Left ventricle myocardium inferior (tissue), 1 donor: ENCODE data around the gene IFT122. TPM values are rescaled to one million over a fixed set of nuclear protein-coding genes. Genes with fewer than 3 reads are reported as not detected.

Experiments used
- DNase-seq: peaks from one replicate; pipeline ENCODE4 v3.0.0-alpha.2; 2020
- H3K27ac ChIP-seq: fragments of 200-600 bp; replicated peaks from 2 replicates; pipeline ENCODE4 v1.8.0; 2021
- H3K27me3 ChIP-seq: fragments of 200-600 bp; 2 replicates; pipeline ENCODE4 v1.8.0; 2021; ENCODE audit warnings: low read depth
- H3K36me3 ChIP-seq: fragments of 200-600 bp; 2 replicates; pipeline ENCODE4 v1.8.0; 2021
- H3K4me1 ChIP-seq: fragments of 200-600 bp; 2 replicates; pipeline ENCODE4 v1.8.0; 2021
- H3K4me3 ChIP-seq: fragments of 200-600 bp; 2 replicates; pipeline ENCODE4 v1.8.0; 2021; ENCODE audit warnings: mild to moderate bottlenecking, moderate library complexity
- H3K9me3 ChIP-seq: fragments of 200-600 bp; replicated peaks from 2 replicates; pipeline ENCODE4 v1.8.0; 2021
- CTCF ChIP-seq: fragments of 200-600 bp; IDR thresholded peaks from 2 replicates; pipeline ENCODE4 v1.8.0; 2021; ENCODE audit warnings: antibody characterized with exemption, mild to moderate bottlenecking, borderline replicate concordance
- intact Hi-C: fragments of 100-400 bp; cut with micrococcal nuclease; formaldehyde crosslinking; loops from one replicate; pipeline ENCODE4 v1.11.0; 2022
- total RNA-seq: library from RNA; stranded (reverse); fragmentation: NEBNext Ultra II Directional; extraction: Animal tissue kit (Norgen Biotek cat#: 25700); gene quantifications from one replicate; pipeline ENCODE4 v1.2.1, GENCODE V29; 2021
- donor health status: DM: no; HTN: yes; CAD: no; lungs with severe emphysema.

The IFT122 gene
- total RNA-seq, 1 donor from 2014 or later, result 16.5 TPM

- no peak for TF ChIP-seq CTCF
- H3K4me1 ChIP-seq, result peaks cover 82% of the 10 kb centered on the region
- H3K27me3 ChIP-seq, result no peaks in the 10 kb centered on the region
- peak overlapping the region; percentile 88 for H3K4me3 ChIP-seq
- peak overlapping the region; percentile 94 for H3K27ac ChIP-seq
- H3K9me3 ChIP-seq, result no peaks in the 10 kb centered on the region
- intact Hi-C loops, result no loop called here
- DNase-seq, result no peak
- peaks cover 6% of the 10 kb centered on the region for H3K36me3 ChIP-seq
Observed at GRCh38 chr3:129442486-129442885, 2.5 kb downstream of the IFT122 start.

- no peak overlapping the region for H3K4me3 ChIP-seq
- peak overlapping the region; percentile 94 for H3K27ac ChIP-seq
- intact Hi-C loops, result no loop called here
- DNase-seq, result no peak
- peaks cover 78% of the 10 kb centered on the region for H3K4me1 ChIP-seq
- no peaks in the 10 kb centered on the region for H3K27me3 ChIP-seq
- no peaks in the 10 kb centered on the region for H3K9me3 ChIP-seq
- H3K36me3 ChIP-seq, result peaks cover 1% of the 10 kb centered on the region
- no peak for TF ChIP-seq CTCF
Observed at GRCh38 chr3:129442947-129443346, 2.9 kb downstream of the IFT122 start.

- Histone ChIP-seq H3K27me3 (no peaks in the 10 kb centered on the region), H3K4me3 (no peak overlapping the region), H3K27ac (no peak overlapping the region), H3K36me3 (no peaks in the 10 kb centered on the region), H3K4me1 (peaks cover 70% of the 10 kb centered on the region), H3K9me3 (no peaks in the 10 kb centered on the region)
- no peak for DNase-seq
- no peak for TF ChIP-seq CTCF
- intact Hi-C loops, result no loop called here
Observed at GRCh38 chr3:129445471-129445870, 5.4 kb downstream of the IFT122 start.

GRCh38 chr3:129446926-129447325, 6.9 kb downstream of the IFT122 start:
- intact Hi-C loops, result no loop called here
- no peak for TF ChIP-seq CTCF
- H3K4me3 ChIP-seq, result no peak overlapping the region
- no peak overlapping the region for H3K27ac ChIP-seq
- H3K9me3 ChIP-seq, result no peaks in the 10 kb centered on the region
- peaks cover 56% of the 10 kb centered on the region for H3K4me1 ChIP-seq
- H3K27me3 ChIP-seq, result no peaks in the 10 kb centered on the region
- H3K36me3 ChIP-seq, result peaks cover 5% of the 10 kb centered on the region
- no peak for DNase-seq

GRCh38 chr3:129448186-129448895, 8.3 kb downstream of the IFT122 start:
- Histone ChIP-seq H3K4me3 (no peak overlapping the region), H3K36me3 (peaks cover 19% of the 10 kb centered on the region), H3K27me3 (no peaks in the 10 kb centered on the region), H3K4me1 (peaks cover 41% of the 10 kb centered on the region), H3K9me3 (no peaks in the 10 kb centered on the region), H3K27ac (no peak overlapping the region)
- intact Hi-C loops, result no loop called here
- no peak for DNase-seq
- TF ChIP-seq CTCF, result no peak
